ENCODE data around the gene MCOLN1.

DNA sequence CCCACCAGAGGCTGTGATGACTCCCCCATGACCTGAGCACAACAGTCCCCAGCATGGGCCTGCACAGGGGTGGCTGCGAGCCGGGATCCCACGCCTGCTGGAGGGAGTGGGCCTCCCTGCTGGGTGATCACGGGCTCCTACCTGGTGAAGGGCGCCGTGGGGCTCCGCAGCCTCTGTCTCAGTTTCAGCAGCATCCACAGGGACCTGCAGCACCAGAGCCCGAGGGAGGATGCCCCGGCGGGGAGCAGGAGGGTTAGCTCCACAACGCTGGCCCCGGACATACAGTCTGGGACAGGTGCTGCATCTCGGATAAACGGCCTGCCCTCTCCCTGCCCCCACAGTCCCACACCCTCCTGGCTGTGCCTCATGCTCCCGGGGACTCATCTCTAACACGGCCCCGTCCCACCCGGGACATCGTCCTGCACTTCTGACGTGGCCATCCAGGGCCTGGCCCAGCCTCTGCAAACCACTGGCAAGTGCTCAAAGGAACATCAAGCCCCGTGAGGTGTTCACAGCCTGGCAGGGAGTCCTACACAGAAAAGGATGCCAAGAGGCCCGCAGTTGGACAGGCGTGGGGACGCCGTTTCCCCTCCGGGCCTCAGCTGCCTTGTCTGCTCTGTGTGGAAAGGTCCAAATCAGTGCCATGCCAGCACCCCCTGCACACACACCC lies 44.1 kb upstream of the MCOLN1 start:
- TF ChIP-seq, protein P1, sequence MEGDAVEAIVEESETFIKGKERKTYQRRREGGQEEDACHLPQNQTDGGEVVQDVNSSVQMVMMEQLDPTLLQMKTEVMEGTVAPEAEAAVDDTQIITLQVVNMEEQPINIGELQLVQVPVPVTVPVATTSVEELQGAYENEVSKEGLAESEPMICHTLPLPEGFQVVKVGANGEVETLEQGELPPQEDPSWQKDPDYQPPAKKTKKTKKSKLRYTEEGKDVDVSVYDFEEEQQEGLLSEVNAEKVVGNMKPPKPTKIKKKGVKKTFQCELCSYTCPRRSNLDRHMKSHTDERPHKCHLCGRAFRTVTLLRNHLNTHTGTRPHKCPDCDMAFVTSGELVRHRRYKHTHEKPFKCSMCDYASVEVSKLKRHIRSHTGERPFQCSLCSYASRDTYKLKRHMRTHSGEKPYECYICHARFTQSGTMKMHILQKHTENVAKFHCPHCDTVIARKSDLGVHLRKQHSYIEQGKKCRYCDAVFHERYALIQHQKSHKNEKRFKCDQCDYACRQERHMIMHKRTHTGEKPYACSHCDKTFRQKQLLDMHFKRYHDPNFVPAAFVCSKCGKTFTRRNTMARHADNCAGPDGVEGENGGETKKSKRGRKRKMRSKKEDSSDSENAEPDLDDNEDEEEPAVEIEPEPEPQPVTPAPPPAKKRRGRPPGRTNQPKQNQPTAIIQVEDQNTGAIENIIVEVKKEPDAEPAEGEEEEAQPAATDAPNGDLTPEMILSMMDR (optimal IDR thresholded peaks at IDR 0.05 in 1 of 3, IDR thresholded peaks at IDR 0.05 in 1 of 3, conservative IDR thresholded peaks at IDR 0.05 in 1 of 3; ENCODE audit: extremely low read depth in 1 of 3, insufficient read depth in 2 of 3, low read length in 3 of 3): no peak
- no peak for TF ChIP-seq EZH2 (IDR thresholded peaks at IDR 0.05; ENCODE audit: low read length)

Measured in keratinocyte (primary cell).